Measurements from ENCODE around the gene KCNK2.

- TF ChIP-seq CTCF (conservative IDR thresholded peaks at IDR 0.05) (no peak), ZFX (IDR thresholded peaks at IDR 0.05) (no peak)
Observed at GRCh38 chr1:215263636-215264035, 181.1 kb downstream of the KCNK2 start.

Measured in C4-2B (cell line).